HL-60 (cell line): Measurements from ENCODE around the gene SETD6.

Experiments
- DNase-seq, 2 experiments: peaks; one replicate each; pipeline ENCODE4 v3.0.0-alpha.2; 2010 to 2020; ENCODE audit warnings: low read depth in 1 of 2, low spot score in 1 of 2
- H3K27ac ChIP-seq: fragments of 250-450 bp; sonication (Bioruptor Pico); replicated peaks from 2 replicates; pipeline ENCODE4 v1.5.1; 2020; ENCODE audit warnings: mild to moderate bottlenecking, moderate library complexity
- H3K27me3 ChIP-seq: fragments of 250-450 bp; sonication (Bioruptor Pico); 2 replicates; pipeline ENCODE4 v1.5.1; 2021; ENCODE audit warnings: mild to moderate bottlenecking, moderate library complexity; ENCODE audit not compliant: insufficient read depth, poor library complexity, severe bottlenecking
- H3K4me3 ChIP-seq: replicated peaks from 2 replicates; pipeline ENCODE4 v1.5.1; 2011; ENCODE audit warnings: mild to moderate bottlenecking, control low read depth, low read length; ENCODE audit not compliant: insufficient read depth
- GABPA ChIP-seq: IDR thresholded peaks from 2 replicates; pipeline ENCODE4 v1.6.1; 2012; ENCODE audit warnings: low read depth
- POLR2AphosphoS5 ChIP-seq: IDR thresholded peaks from 2 replicates; pipeline ENCODE4 v1.6.1; 2012; ENCODE audit warnings: low read depth
- SPI1 ChIP-seq: IDR thresholded peaks from 2 replicates; pipeline ENCODE4 v1.6.1; 2012; ENCODE audit warnings: low read depth, mild to moderate bottlenecking, borderline replicate concordance
- TF ChIP-seq, protein P1 (sequence below): IDR thresholded peaks from 2 replicates; pipeline ENCODE4 v1.6.1; 2012; ENCODE audit warnings: low read depth; ENCODE audit not compliant: insufficient replicate concordance
- TF ChIP-seq, protein P2 (sequence below): IDR thresholded peaks from one replicate; pipeline ENCODE4 v1.5.1; 2011; ENCODE audit warnings: low read length, control low read depth, inconsistent platforms; ENCODE audit not compliant: insufficient read depth

SETD6 gene

DNA sequence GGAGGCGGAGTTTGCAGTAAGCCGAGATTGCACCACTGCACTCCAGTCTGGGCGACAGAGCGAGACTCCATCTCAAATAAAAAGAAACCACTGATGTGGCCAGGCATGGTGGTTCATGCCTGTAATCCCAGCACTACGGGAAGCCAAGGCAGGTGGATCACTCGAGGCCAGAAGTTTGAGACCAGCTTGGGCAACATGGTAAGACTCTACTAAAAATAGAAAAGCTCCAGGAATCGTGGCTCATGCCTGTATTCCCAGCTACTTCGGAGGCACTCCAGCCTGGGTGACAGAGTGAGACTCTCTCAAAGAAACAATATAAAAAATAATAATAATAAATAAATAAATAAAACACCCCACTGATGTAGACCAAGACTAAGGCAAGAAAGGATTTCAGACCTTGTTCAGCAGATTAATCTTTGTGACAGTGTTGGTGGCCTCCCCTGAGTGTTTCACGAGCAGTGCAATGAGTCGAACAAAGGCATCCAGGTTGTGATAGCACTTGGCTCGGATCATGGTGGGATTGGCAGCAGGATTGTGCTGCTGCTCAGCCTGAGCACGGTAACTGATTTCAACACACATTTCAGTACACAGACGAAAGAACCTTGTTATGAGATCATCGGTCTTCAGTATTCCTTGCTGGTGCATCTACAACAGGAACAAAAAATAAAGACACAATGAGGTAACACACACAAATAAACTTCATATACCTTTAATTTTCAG, 18.6 kb downstream of the SETD6 start:
- no peak for DNase-seq
- H3K4me3 ChIP-seq, result no peak overlapping the region
- TF ChIP-seq GABPA, result no peak
- TF ChIP-seq, protein P1, sequence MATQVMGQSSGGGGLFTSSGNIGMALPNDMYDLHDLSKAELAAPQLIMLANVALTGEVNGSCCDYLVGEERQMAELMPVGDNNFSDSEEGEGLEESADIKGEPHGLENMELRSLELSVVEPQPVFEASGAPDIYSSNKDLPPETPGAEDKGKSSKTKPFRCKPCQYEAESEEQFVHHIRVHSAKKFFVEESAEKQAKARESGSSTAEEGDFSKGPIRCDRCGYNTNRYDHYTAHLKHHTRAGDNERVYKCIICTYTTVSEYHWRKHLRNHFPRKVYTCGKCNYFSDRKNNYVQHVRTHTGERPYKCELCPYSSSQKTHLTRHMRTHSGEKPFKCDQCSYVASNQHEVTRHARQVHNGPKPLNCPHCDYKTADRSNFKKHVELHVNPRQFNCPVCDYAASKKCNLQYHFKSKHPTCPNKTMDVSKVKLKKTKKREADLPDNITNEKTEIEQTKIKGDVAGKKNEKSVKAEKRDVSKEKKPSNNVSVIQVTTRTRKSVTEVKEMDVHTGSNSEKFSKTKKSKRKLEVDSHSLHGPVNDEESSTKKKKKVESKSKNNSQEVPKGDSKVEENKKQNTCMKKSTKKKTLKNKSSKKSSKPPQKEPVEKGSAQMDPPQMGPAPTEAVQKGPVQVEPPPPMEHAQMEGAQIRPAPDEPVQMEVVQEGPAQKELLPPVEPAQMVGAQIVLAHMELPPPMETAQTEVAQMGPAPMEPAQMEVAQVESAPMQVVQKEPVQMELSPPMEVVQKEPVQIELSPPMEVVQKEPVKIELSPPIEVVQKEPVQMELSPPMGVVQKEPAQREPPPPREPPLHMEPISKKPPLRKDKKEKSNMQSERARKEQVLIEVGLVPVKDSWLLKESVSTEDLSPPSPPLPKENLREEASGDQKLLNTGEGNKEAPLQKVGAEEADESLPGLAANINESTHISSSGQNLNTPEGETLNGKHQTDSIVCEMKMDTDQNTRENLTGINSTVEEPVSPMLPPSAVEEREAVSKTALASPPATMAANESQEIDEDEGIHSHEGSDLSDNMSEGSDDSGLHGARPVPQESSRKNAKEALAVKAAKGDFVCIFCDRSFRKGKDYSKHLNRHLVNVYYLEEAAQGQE, result no peak
- TF ChIP-seq POLR2AphosphoS5, result no peak
- TF ChIP-seq, protein P2, sequence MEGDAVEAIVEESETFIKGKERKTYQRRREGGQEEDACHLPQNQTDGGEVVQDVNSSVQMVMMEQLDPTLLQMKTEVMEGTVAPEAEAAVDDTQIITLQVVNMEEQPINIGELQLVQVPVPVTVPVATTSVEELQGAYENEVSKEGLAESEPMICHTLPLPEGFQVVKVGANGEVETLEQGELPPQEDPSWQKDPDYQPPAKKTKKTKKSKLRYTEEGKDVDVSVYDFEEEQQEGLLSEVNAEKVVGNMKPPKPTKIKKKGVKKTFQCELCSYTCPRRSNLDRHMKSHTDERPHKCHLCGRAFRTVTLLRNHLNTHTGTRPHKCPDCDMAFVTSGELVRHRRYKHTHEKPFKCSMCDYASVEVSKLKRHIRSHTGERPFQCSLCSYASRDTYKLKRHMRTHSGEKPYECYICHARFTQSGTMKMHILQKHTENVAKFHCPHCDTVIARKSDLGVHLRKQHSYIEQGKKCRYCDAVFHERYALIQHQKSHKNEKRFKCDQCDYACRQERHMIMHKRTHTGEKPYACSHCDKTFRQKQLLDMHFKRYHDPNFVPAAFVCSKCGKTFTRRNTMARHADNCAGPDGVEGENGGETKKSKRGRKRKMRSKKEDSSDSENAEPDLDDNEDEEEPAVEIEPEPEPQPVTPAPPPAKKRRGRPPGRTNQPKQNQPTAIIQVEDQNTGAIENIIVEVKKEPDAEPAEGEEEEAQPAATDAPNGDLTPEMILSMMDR, result no peak
- no peak for TF ChIP-seq SPI1
- H3K27ac ChIP-seq, result no peak overlapping the region
- no peaks in the 10 kb centered on the region for H3K27me3 ChIP-seq

DNA sequence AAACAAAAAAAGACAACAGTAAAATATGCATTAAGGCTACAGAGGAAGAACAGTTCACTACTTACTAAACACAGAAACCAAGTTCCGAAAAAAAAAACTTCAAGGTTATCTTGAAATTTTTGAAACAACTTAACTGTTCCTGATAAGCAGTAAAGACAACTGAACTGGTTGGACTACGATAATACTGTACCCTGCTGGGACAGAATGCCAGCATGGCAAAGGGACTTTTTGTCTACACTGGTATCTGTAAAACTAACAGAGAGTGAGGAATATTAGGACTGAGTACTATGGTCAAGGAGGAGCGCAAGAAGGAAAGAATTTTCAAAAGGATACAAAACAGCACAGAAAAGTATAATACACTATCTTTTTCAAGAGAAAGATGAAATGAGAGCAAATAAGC, 19.8 kb downstream of the SETD6 start:
- Histone ChIP-seq H3K27ac (no peak overlapping the region), H3K4me3 (no peak overlapping the region), H3K27me3 (no peaks in the 10 kb centered on the region)
- no peak for DNase-seq
- TF ChIP-seq POLR2AphosphoS5, result no peak
- TF ChIP-seq, protein P2, result no peak
- TF ChIP-seq, protein P1, result no peak

DNA sequence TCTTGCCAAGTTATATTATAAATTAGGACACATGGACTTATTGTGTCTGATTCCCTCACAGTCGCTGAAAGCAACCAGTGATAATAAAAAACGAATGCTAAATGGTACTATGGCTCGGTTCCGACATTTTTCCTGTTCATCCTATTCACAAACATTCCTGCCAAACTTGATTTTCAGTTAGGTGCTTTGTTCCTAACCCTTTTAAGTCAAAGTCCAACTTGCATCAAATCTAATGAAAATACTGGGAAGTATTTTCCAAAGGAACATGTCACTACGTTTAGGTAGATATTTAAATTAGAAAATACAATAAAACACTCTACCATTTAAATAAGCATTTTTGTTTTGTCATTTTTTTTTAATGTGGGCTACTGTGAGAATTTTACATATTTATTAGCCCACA, 21.0 kb downstream of the SETD6 start:
- TF ChIP-seq, protein P2, result no peak
- TF ChIP-seq SPI1, result no peak
- TF ChIP-seq, protein P1, result no peak
- no peak for TF ChIP-seq GABPA
- no peak for TF ChIP-seq POLR2AphosphoS5
- no peak overlapping the region for H3K4me3 ChIP-seq
- no peaks in the 10 kb centered on the region for H3K27me3 ChIP-seq
- DNase-seq, result no peak
- H3K27ac ChIP-seq, result no peak overlapping the region
